ENCODE measurements around the gene TIMP4.

Gene TIMP4

GRCh38 chr3:12148183-12148940 is 10.3 kb downstream of the TIMP4 start:
- in situ Hi-C loops (cut with MboI; ENCODE audit: low sequenced_read_pairs): loop anchor here (25.0 kb wide), 1 partner anchor 564 kb away; no protein-coding TSS in a partner anchor

GRCh38 chr3:12147049-12147780 is 11.5 kb downstream of the TIMP4 start:
- in situ Hi-C loops (cut with MboI; ENCODE audit: low sequenced_read_pairs): loop anchor here (25.0 kb wide), 1 partner anchor 565 kb away; no protein-coding TSS in a partner anchor

GRCh38 chr3:12143949-12144504 is 14.7 kb downstream of the TIMP4 start:
- in situ Hi-C loops (cut with MboI; ENCODE audit: low sequenced_read_pairs): loop anchor here (25.0 kb wide), 1 partner anchor 568 kb away; no protein-coding TSS in a partner anchor

GRCh38 chr3:12142476-12142875 is 16.2 kb downstream of the TIMP4 start:
- in situ Hi-C loops (cut with MboI; ENCODE audit: low sequenced_read_pairs): loop anchor here (25.0 kb wide), 1 partner anchor 570 kb away; no protein-coding TSS in a partner anchor

- in situ Hi-C loops (cut with MboI; ENCODE audit: low sequenced_read_pairs): loop anchor here (25.0 kb wide), 1 partner anchor 571 kb away; no protein-coding TSS in a partner anchor
These were observed 17.4 kb downstream of the TIMP4 start for GRCh38 chr3:12141350-12141749.

- in situ Hi-C loops (cut with MboI; ENCODE audit: low sequenced_read_pairs): loop anchor here (5.0 to 25.0 kb wide), 2 partner anchors 343 to 573 kb away; partner anchors contain the start of gene TSEN2
These were observed 19.6 kb downstream of the TIMP4 start for GRCh38 chr3:12139111-12139511.

GRCh38 chr3:12138044-12138443 is 20.7 kb downstream of the TIMP4 start:
- in situ Hi-C loops (cut with MboI; ENCODE audit: low sequenced_read_pairs): loop anchor here (5.0 to 25.0 kb wide), 2 partner anchors 344 to 574 kb away; partner anchors contain the start of gene TSEN2

- in situ Hi-C loops (cut with MboI; ENCODE audit: low sequenced_read_pairs): loop anchor here (5.0 to 25.0 kb wide), 2 partner anchors 346 to 576 kb away; partner anchors contain the start of gene TSEN2
These were observed 22.3 kb downstream of the TIMP4 start for GRCh38 chr3:12136371-12136770.

- in situ Hi-C loops (cut with MboI; ENCODE audit: low sequenced_read_pairs): loop anchor here (5.0 to 25.0 kb wide), 2 partner anchors 347 to 577 kb away; partner anchors contain the start of gene TSEN2
These were observed 23.6 kb downstream of the TIMP4 start for GRCh38 chr3:12135029-12135657.

GRCh38 chr3:12132881-12133280 is 25.8 kb downstream of the TIMP4 start:
- in situ Hi-C loops (cut with MboI; ENCODE audit: low sequenced_read_pairs): loop anchor here (25.0 kb wide), 1 partner anchor 579 kb away; no protein-coding TSS in a partner anchor

- in situ Hi-C loops (cut with MboI; ENCODE audit: low sequenced_read_pairs): loop anchor here (25.0 kb wide), 1 partner anchor 581 kb away; no protein-coding TSS in a partner anchor
These were observed 27.2 kb downstream of the TIMP4 start for GRCh38 chr3:12131351-12132090.

GRCh38 chr3:12127391-12127790 is 31.3 kb downstream of the TIMP4 start:
- in situ Hi-C loops (cut with MboI; ENCODE audit: low sequenced_read_pairs): loop anchor here (25.0 kb wide), 1 partner anchor 585 kb away; no protein-coding TSS in a partner anchor

- in situ Hi-C loops (cut with MboI; ENCODE audit: low sequenced_read_pairs): loop anchor here (25.0 kb wide), 1 partner anchor 587 kb away; no protein-coding TSS in a partner anchor
These were observed 32.9 kb downstream of the TIMP4 start for GRCh38 chr3:12125772-12126171.

GRCh38 chr3:12121466-12121865 is 37.2 kb downstream of the TIMP4 start:
- in situ Hi-C loops (cut with MboI; ENCODE audit: low sequenced_read_pairs): no loop called here

GRCh38 chr3:12120374-12121140 is 38.2 kb downstream of the TIMP4 start:
- in situ Hi-C loops (cut with MboI; ENCODE audit: low sequenced_read_pairs): no loop called here

- in situ Hi-C loops (cut with MboI; ENCODE audit: low sequenced_read_pairs): no loop called here
These were observed 41.2 kb downstream of the TIMP4 start for GRCh38 chr3:12117473-12117872.

- in situ Hi-C loops (cut with MboI; ENCODE audit: low sequenced_read_pairs): no loop called here
These were observed 41.8 kb downstream of the TIMP4 start for GRCh38 chr3:12116870-12117269.

- in situ Hi-C loops (cut with MboI; ENCODE audit: low sequenced_read_pairs): no loop called here
These were observed 42.9 kb downstream of the TIMP4 start for GRCh38 chr3:12115849-12116248.

GRCh38 chr3:12115104-12115503 is 43.6 kb downstream of the TIMP4 start:
- in situ Hi-C loops (cut with MboI; ENCODE audit: low sequenced_read_pairs): no loop called here

All from HL-60/S4 (cell line).